Astrocyte of the cerebellum (primary cell): Measurements from ENCODE around the gene HMGN3.

Experiments
- DNase-seq: peaks from one replicate; pipeline ENCODE4 v3.0.0-alpha.2; 2011; ENCODE audit warnings: low read depth
- H3K4me3 ChIP-seq: 2 replicates; pipeline ENCODE4 v1.5.1; 2011; ENCODE audit warnings: mild to moderate bottlenecking, low read depth, low read length, moderate library complexity
- in situ Hi-C: cut with HindIII; loops from 2 replicates; pipeline ENCODE4 v1.10.0; 2017; ENCODE audit warnings: low sequenced_read_pairs
- TF ChIP-seq, protein P1 (sequence below): IDR thresholded peaks from 2 replicates; pipeline ENCODE4 v1.5.1; 2012; ENCODE audit warnings: low read length, low read depth, moderate library complexity, mild to moderate bottlenecking; ENCODE audit errors: missing control alignments

HMGN3 gene

DNA sequence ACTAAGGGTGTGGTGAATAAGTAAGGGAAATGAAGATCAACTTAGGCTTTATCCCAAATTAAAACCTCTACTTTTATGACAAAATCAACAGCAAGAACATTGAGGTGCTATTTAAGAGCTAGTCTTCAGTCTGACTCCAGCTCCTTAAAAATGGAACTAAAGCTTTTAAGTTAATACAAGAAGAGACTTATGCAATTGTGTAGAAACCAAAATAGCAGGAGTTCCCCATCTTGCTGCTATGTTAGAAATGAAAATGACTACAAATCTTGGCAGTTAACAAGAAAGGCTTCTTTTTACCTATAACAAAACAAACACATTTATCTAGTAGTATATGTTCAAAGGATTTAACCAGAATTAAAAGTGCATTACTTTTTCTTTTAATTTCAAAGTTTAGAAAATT is 25.7 kb downstream of the HMGN3 start:
- no peak for DNase-seq
- H3K4me3 ChIP-seq, result no peak overlapping the region
- in situ Hi-C loops, result no loop called here
- TF ChIP-seq, protein P1, sequence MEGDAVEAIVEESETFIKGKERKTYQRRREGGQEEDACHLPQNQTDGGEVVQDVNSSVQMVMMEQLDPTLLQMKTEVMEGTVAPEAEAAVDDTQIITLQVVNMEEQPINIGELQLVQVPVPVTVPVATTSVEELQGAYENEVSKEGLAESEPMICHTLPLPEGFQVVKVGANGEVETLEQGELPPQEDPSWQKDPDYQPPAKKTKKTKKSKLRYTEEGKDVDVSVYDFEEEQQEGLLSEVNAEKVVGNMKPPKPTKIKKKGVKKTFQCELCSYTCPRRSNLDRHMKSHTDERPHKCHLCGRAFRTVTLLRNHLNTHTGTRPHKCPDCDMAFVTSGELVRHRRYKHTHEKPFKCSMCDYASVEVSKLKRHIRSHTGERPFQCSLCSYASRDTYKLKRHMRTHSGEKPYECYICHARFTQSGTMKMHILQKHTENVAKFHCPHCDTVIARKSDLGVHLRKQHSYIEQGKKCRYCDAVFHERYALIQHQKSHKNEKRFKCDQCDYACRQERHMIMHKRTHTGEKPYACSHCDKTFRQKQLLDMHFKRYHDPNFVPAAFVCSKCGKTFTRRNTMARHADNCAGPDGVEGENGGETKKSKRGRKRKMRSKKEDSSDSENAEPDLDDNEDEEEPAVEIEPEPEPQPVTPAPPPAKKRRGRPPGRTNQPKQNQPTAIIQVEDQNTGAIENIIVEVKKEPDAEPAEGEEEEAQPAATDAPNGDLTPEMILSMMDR, result no peak

GRCh38 chr6:79203753-79204253 is 30.7 kb downstream of the HMGN3 start:
- H3K4me3 ChIP-seq, result no peak overlapping the region
- DNase-seq, result no peak
- TF ChIP-seq, protein P1, result no peak
- in situ Hi-C loops, result no loop called here

GRCh38 chr6:79202556-79202955 is 31.9 kb downstream of the HMGN3 start:
- DNase-seq, result no peak
- no peak overlapping the region for H3K4me3 ChIP-seq
- in situ Hi-C loops, result no loop called here
- TF ChIP-seq, protein P1, result no peak

DNA sequence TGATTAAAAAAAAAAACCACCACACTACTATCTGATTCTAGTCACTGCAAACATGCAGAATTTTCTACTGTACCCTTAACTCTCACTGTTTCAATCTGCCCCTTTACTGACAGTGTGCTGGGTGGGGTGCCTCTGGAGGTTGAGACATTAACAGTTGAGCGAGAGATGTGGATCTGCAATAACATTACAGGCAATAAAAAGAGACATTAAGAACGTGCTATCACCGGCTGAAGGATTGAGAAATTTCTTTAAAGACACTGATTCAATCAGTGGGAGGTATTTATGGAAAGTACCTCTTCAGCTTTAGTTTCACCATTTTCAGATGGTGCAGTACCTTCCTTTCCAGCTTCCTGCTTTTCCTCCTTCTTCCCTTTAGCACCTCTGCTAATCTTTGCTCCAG is 32.5 kb downstream of the HMGN3 start:
- no peak overlapping the region for H3K4me3 ChIP-seq
- in situ Hi-C loops, result no loop called here
- TF ChIP-seq, protein P1, result no peak
- DNase-seq, result no peak

DNA sequence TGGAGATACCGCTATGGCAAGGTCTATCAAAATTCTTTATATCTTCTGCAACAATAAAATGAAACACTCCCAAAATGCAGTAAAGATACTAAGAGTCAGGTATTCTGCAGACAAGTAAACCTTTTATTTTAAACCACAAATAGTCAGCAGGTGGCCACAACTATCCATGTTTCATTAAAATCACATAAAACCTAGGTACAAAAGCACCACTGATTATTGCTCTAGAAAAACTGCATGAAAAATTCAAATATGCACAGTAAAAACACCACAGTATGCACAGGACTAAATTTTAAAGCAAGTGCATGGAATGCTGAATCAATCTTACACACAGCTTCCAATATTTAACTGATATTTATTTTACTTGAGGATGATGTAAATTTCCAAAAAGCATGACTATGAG is 33.3 kb downstream of the HMGN3 start:
- no peak for DNase-seq
- H3K4me3 ChIP-seq, result no peak overlapping the region
- TF ChIP-seq, protein P1, result no peak
- in situ Hi-C loops, result no loop called here

- no peak overlapping the region for H3K4me3 ChIP-seq
- TF ChIP-seq, protein P1, result no peak
- in situ Hi-C loops, result no loop called here
Observed at GRCh38 chr6:79196912-79197311, 37.6 kb downstream of the HMGN3 start.

DNA sequence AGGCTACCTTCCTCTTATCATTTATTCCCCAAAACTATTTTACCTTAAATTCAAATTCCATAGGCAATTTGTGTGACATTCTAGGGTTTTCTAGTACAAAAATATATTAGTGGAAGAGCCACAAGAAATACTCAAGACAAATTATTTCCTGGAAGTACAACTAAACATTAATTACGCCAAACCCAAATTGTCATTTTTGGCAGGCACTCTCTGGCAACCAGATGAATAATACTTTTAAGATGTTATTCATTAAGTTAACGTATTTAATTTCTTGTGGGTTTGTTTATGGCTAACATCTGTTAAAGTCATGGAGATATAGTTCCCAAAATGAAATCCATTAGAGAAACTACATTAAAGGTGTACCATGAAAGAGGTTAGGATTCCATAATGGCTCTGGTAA is 40.5 kb downstream of the HMGN3 start:
- DNase-seq, result no peak
- in situ Hi-C loops, result no loop called here
- TF ChIP-seq, protein P1, result no peak
- H3K4me3 ChIP-seq, result no peak overlapping the region

More at GRCh38 chr6:79196912-79197311, 37.6 kb downstream of the HMGN3 start:
- no peak for DNase-seq
